ENCODE data around the gene MRPL24. TPM values are rescaled to one million over a fixed set of nuclear protein-coding genes. Genes with fewer than 3 reads are reported as not detected.

The MRPL24 gene
- total RNA-seq, 2 experiments from 2014 or later, result 55.3 to 56.6 TPM

GRCh38 chr1:156692441-156692924, 48.4 kb downstream of the MRPL24 start:
- TF ChIP-seq EZH2phosphoT487 (IDR thresholded peaks at IDR 0.05; ENCODE audit: borderline replicate concordance, low read depth, low read length) (no peak), CTCF (conservative IDR thresholded peaks at IDR 0.05; ENCODE audit: low read length) (no peak)
- H3K4me3 ChIP-seq (ENCODE audit: low read depth, low read length, poor library complexity, severe bottlenecking), result no peak overlapping the region
- intact Hi-C loops (cut with micrococcal nuclease; ENCODE audit: unreplicated experiment), result no loop called here
- no peak overlapping the region for H2AFZ ChIP-seq (ENCODE audit: low read length)
- DNase-seq (ENCODE audit: low spot score), result no peak
- CTCF ChIA-PET (ENCODE audit: unreplicated experiment), result no interaction called here
- no peak overlapping the region for H3K27ac ChIP-seq (ENCODE audit: low read depth, low read length, poor library complexity, severe bottlenecking)
- POLR2A ChIA-PET, result interaction anchor here (0.6 kb wide), 1 partner anchor 387 kb away, joined by 3 read pairs; no protein-coding TSS in a partner anchor
- BruUV-seq (replicated peaks), result no TSS peak
- peaks cover 17% of the 10 kb centered on the region for H3K4me1 ChIP-seq (ENCODE audit: insufficient read depth, low read length, poor library complexity, severe bottlenecking)
- H3K4me2 ChIP-seq (ENCODE audit: low read length), result peak overlapping the region; percentile 31; the same call in 1 of the 2 replicates
- no peaks in the 10 kb centered on the region for H4K20me1 ChIP-seq (ENCODE audit: insufficient read depth, low read length)
- H3K9me2 ChIP-seq (ENCODE audit: insufficient read depth, low read length), result no peaks in the 10 kb centered on the region
- no peaks in the 10 kb centered on the region for H3K36me3 ChIP-seq (ENCODE audit: insufficient read depth, low read length)
- H3K79me2 ChIP-seq (ENCODE audit: insufficient read depth, low read depth, low read length), result no peaks in the 10 kb centered on the region
- no peaks in the 10 kb centered on the region for H3K9me3 ChIP-seq (ENCODE audit: low read length)

GRCh38 chr1:156691665-156692440, 49.0 kb downstream of the MRPL24 start:
- Histone ChIP-seq H3K79me2 (ENCODE audit: insufficient read depth, low read depth, low read length) (no peaks in the 10 kb centered on the region), H3K4me1 (ENCODE audit: insufficient read depth, low read length, poor library complexity, severe bottlenecking) (peaks cover 17% of the 10 kb centered on the region), H4K20me1 (ENCODE audit: insufficient read depth, low read length) (no peaks in the 10 kb centered on the region), H3K9me3 (ENCODE audit: low read length) (no peaks in the 10 kb centered on the region), H2AFZ (ENCODE audit: low read length) (no peak overlapping the region), H3K36me3 (ENCODE audit: insufficient read depth, low read length) (no peaks in the 10 kb centered on the region), H3K9me2 (ENCODE audit: insufficient read depth, low read length) (no peaks in the 10 kb centered on the region), H3K4me2 (ENCODE audit: low read length) (no peak overlapping the region), H3K4me3 (ENCODE audit: low read depth, low read length, poor library complexity, severe bottlenecking) (no peak overlapping the region), H3K27ac (ENCODE audit: low read depth, low read length, poor library complexity, severe bottlenecking) (no peak overlapping the region)
- TF ChIP-seq CTCF (conservative IDR thresholded peaks at IDR 0.05; ENCODE audit: low read length) (no peak), EZH2phosphoT487 (IDR thresholded peaks at IDR 0.05; ENCODE audit: borderline replicate concordance, low read depth, low read length) (no peak)
- ChIA-PET CTCF (ENCODE audit: unreplicated experiment) (interaction anchor here (1.0 to 3.2 kb wide), 2 partner anchors 16 to 34 kb away, joined by 3 to 36 read pairs; no protein-coding TSS in a partner anchor), POLR2A (no interaction called here)
- intact Hi-C loops (cut with micrococcal nuclease; ENCODE audit: unreplicated experiment), result no loop called here
- BruUV-seq (replicated peaks), result no TSS peak
- DNase-seq (ENCODE audit: low spot score), result no peak

GRCh38 chr1:156691191-156691590, 49.7 kb downstream of the MRPL24 start:
- Histone ChIP-seq H3K9me2 (ENCODE audit: insufficient read depth, low read length) (no peaks in the 10 kb centered on the region), H3K4me1 (ENCODE audit: insufficient read depth, low read length, poor library complexity, severe bottlenecking) (peaks cover 17% of the 10 kb centered on the region), H3K4me3 (ENCODE audit: low read depth, low read length, poor library complexity, severe bottlenecking) (no peak overlapping the region), H4K20me1 (ENCODE audit: insufficient read depth, low read length) (no peaks in the 10 kb centered on the region), H3K36me3 (ENCODE audit: insufficient read depth, low read length) (no peaks in the 10 kb centered on the region), H3K9me3 (ENCODE audit: low read length) (no peaks in the 10 kb centered on the region), H2AFZ (ENCODE audit: low read length) (no peak overlapping the region), H3K27ac (ENCODE audit: low read depth, low read length, poor library complexity, severe bottlenecking) (no peak overlapping the region), H3K4me2 (ENCODE audit: low read length) (no peak overlapping the region), H3K79me2 (ENCODE audit: insufficient read depth, low read depth, low read length) (no peaks in the 10 kb centered on the region)
- intact Hi-C loops (cut with micrococcal nuclease; ENCODE audit: unreplicated experiment), result no loop called here
- TF ChIP-seq CTCF (conservative IDR thresholded peaks at IDR 0.05; ENCODE audit: low read length), result no peak
- TF ChIP-seq EZH2phosphoT487 (IDR thresholded peaks at IDR 0.05; ENCODE audit: borderline replicate concordance, low read depth, low read length), result no peak
- CTCF ChIA-PET (ENCODE audit: unreplicated experiment), result interaction anchor here (1.0 to 3.2 kb wide), 2 partner anchors 17 to 35 kb away, joined by 3 to 36 read pairs; no protein-coding TSS in a partner anchor
- POLR2A ChIA-PET, result no interaction called here
- no TSS peak for BruUV-seq (replicated peaks)
- no peak for DNase-seq (ENCODE audit: low spot score)
